HepG2 (cell line): ENCODE measurements around the gene TMPRSS15. TPM values are rescaled to one million over a fixed set of nuclear protein-coding genes. Genes with fewer than 3 reads are reported as not detected.

Source experiments
- ATAC-seq: fragments of 200-7000 bp; cut with Tn5 transposase; 3 replicates; pipeline ENCODE4 v1.9.1; 2020; ENCODE audit warnings: mild to moderate bottlenecking, moderate library complexity
- BruUV-seq: library from RNA; stranded (reverse); fragments of 400-500 nt; replicated peaks from 2 replicates; lab custom pipeline; 2021; lab: Mats Ljungman, UMichigan
- CTCF ChIA-PET: fragments of 300-600 bp; formaldehyde crosslinking; extraction: SDS; loops from one replicate; lab custom pipeline; 2021; ENCODE audit warnings: low total read pairs, inconsistent platforms, low intra/inter-chr PET ratio; lab: Yijun Ruan, JAX
- POLR2A ChIA-PET: fragments of 350-600 bp; sonication (Branson Sonifier 250); formaldehyde crosslinking; loops from one replicate; lab custom pipeline; 2020; ENCODE audit warnings: antibody characterized with exemption, inconsistent platforms; lab: Yijun Ruan, JAX
- DNase-seq: peaks from one replicate; pipeline ENCODE4 v3.0.0-alpha.2; 2015; ENCODE audit warnings: low spot score
- FAIRE-seq: peaks from 3 replicates; lab custom pipeline; 2011; peaks lifted over from hg19 to GRCh38; lab: Jason Lieb, UNC
- H2AFZ ChIP-seq: one replicate; pipeline ENCODE4 v1.6.1; 2011; ENCODE audit warnings: low read length, inconsistent platforms
- H3K27ac ChIP-seq: fragments of 300-600 bp; 3 replicates; pipeline ENCODE4 v1.8.0; 2011; ENCODE audit warnings: mixed run types, mild to moderate bottlenecking, mixed read lengths, low read length, inconsistent platforms; ENCODE audit not compliant: insufficient read depth; ENCODE audit errors: extremely low read length
- H3K27me3 ChIP-seq, 2 experiments: fragments of 200-600 bp in 1 of 2; 2 replicates in 1 of 2; 3 replicates in 1 of 2; pipeline versions ENCODE4 v1.6.0 to v1.8.0; 2011; ENCODE audit warnings: low read length in 2 of 2, mild to moderate bottlenecking in 2 of 2, moderate library complexity in 2 of 2, inconsistent platforms in 1 of 2; ENCODE audit not compliant: insufficient read depth in 2 of 2, control insufficient read depth in 1 of 2
- H3K36me3 ChIP-seq, 2 experiments: fragments of 200-600 bp in 1 of 2; replicated peaks in 1 of 2; 2 replicates in 1 of 2; 3 replicates in 1 of 2; pipeline versions ENCODE4 v1.5.1 to v1.8.0; 2011; ENCODE audit warnings: low read length in 2 of 2, inconsistent platforms in 1 of 2; ENCODE audit not compliant: insufficient read depth in 2 of 2, control insufficient read depth in 1 of 2
- H3K4me1 ChIP-seq: 2 replicates; pipeline ENCODE4 v1.5.1; 2012; ENCODE audit warnings: low read length, inconsistent platforms; ENCODE audit not compliant: insufficient read depth
- H3K4me2 ChIP-seq: 2 replicates; pipeline ENCODE4 v1.6.0; 2011; ENCODE audit warnings: low read depth, low read length, inconsistent platforms
- H3K4me3 ChIP-seq, 3 experiments: fragments of 200-600 bp in 1 of 3; sonication (generic), shearing (Covaris generic) in 1 of 3; replicated peaks in 1 of 3; 2 replicates each; pipeline ENCODE4 v1.5.1; 2011 to 2016; ENCODE audit warnings: low read length in 3 of 3, inconsistent platforms in 2 of 3, low read depth in 2 of 3, mild to moderate bottlenecking in 2 of 3, control low read depth in 1 of 3, mixed read lengths in 1 of 3; ENCODE audit not compliant: insufficient read depth in 1 of 3
- H3K79me2 ChIP-seq: one replicate; pipeline ENCODE4 v1.6.1; 2011; ENCODE audit warnings: low read length, inconsistent platforms; ENCODE audit not compliant: insufficient read depth
- H3K9ac ChIP-seq: 2 replicates; pipeline ENCODE4 v1.6.0; 2011; ENCODE audit warnings: mild to moderate bottlenecking, low read depth, low read length, inconsistent platforms; ENCODE audit not compliant: insufficient read depth
- H3K9me3 ChIP-seq: 2 replicates; pipeline ENCODE4 v1.5.1; 2012; ENCODE audit warnings: mild to moderate bottlenecking, low read length
- H4K20me1 ChIP-seq: 2 replicates; pipeline ENCODE4 v1.6.0; 2011; ENCODE audit warnings: inconsistent platforms, mild to moderate bottlenecking, low read length, moderate library complexity; ENCODE audit not compliant: insufficient read depth
- FOXP1 ChIP-seq, 2 experiments: fragments of 450-650 bp in 1 of 2; IDR thresholded peaks; 2 replicates each; pipeline ENCODE4 v1.6.1; 2017 to 2018; ENCODE audit warnings: antibody characterized with exemption in 1 of 2
- JUNB ChIP-seq: sonication (generic); formaldehyde crosslinking; IDR thresholded peaks from 2 replicates; pipeline ENCODE4 v1.8.0; 2022; ENCODE audit warnings: missing genetic modification reagents, mild to moderate bottlenecking, borderline replicate concordance
- NFE2L1 ChIP-seq: sonication (generic); formaldehyde crosslinking; IDR thresholded peaks from 2 replicates; pipeline ENCODE4 v1.4.0; 2020; ENCODE audit warnings: missing genetic modification reagents, mild to moderate bottlenecking, borderline replicate concordance
- NFYC ChIP-seq: IDR thresholded peaks from 2 replicates; pipeline ENCODE4 v1.6.1; 2016; ENCODE audit warnings: missing genetic modification reagents, missing compliant biosample characterization
- PHB2 ChIP-seq: fragments of 450-650 bp; IDR thresholded peaks from 2 replicates; pipeline ENCODE4 v1.6.1; 2018; ENCODE audit not compliant: partially characterized antibody
- PLRG1 ChIP-seq: fragments of 450-650 bp; conservative IDR thresholded peaks from 2 replicates; pipeline ENCODE4 v1.6.1; 2016
- POLR2AphosphoS5 ChIP-seq: IDR thresholded peaks from 2 replicates; pipeline ENCODE4 v1.6.1; 2012; ENCODE audit warnings: low read depth, low read length
- RXRA ChIP-seq: sonication (generic); formaldehyde crosslinking; IDR thresholded peaks from 2 replicates; pipeline ENCODE4 v1.5.1; 2020; ENCODE audit warnings: missing genetic modification reagents
- SSRP1 ChIP-seq: IDR thresholded peaks from 2 replicates; pipeline ENCODE4 v1.6.1; 2016; ENCODE audit warnings: control low read depth
- TRAFD1 ChIP-seq: sonication (generic); formaldehyde crosslinking; IDR thresholded peaks from 2 replicates; pipeline ENCODE4 v1.5.1; 2020; ENCODE audit warnings: missing genetic modification reagents, mild to moderate bottlenecking, borderline replicate concordance
- UBTF ChIP-seq: sonication (generic); formaldehyde crosslinking; IDR thresholded peaks from 2 replicates; pipeline ENCODE4 v1.4.0; 2020; ENCODE audit warnings: mild to moderate bottlenecking, missing genetic modification reagents
- ZBTB7A ChIP-seq: sonication (generic); formaldehyde crosslinking; IDR thresholded peaks from 2 replicates; pipeline ENCODE4 v1.8.0; 2022; ENCODE audit warnings: mild to moderate bottlenecking, missing genetic modification reagents
- ZNF264 ChIP-seq: sonication (generic); formaldehyde crosslinking; IDR thresholded peaks from 2 replicates; pipeline ENCODE4 v1.4.0; 2020; ENCODE audit warnings: missing genetic modification reagents
- ZNF432 ChIP-seq: sonication (generic); formaldehyde crosslinking; IDR thresholded peaks from 2 replicates; pipeline ENCODE4 v1.5.0; 2020; ENCODE audit warnings: missing genetic modification reagents, mild to moderate bottlenecking, borderline replicate concordance
- ZNF557 ChIP-seq: sonication (generic); formaldehyde crosslinking; IDR thresholded peaks from 2 replicates; pipeline ENCODE4 v1.4.0; 2020; ENCODE audit warnings: missing genetic modification reagents
- ZNF670 ChIP-seq: sonication (generic); formaldehyde crosslinking; IDR thresholded peaks from 2 replicates; pipeline ENCODE4 v1.8.0; 2022; ENCODE audit warnings: mild to moderate bottlenecking, missing genetic modification reagents, borderline replicate concordance
- ZNF749 ChIP-seq: sonication (generic); formaldehyde crosslinking; IDR thresholded peaks from 2 replicates; pipeline ENCODE4 v1.8.0; 2022; ENCODE audit warnings: mild to moderate bottlenecking, missing genetic modification reagents, moderate library complexity, borderline replicate concordance
- WGBS: methylation state at CpG from one replicate; pipeline ENCODE4 v1.1.6; 2017; ENCODE audit warnings: low lambda C conversion rate; 5-methylcytosine and 5-hydroxymethylcytosine counted together
- in situ Hi-C: cut with HindIII; loops from 2 replicates; pipeline ENCODE4 v1.10.0; 2017; ENCODE audit warnings: low pct_unique_long_range_greater_than_20kb; ENCODE audit not compliant: extremely low pct_ligation_motif_present
- intact Hi-C: fragments of 100-400 bp; cut with micrococcal nuclease; formaldehyde crosslinking; loops from one replicate; pipeline ENCODE4 v1.10.0; 2022; ENCODE audit not compliant: unreplicated experiment
- polyA plus RNA-seq, 8 experiments: library from polyadenylated mRNA; depleted of rRNA in 3 of 8; stranded (reverse) in 7 of 8; unstranded in 1 of 8; fragments of >200 nt; fragmentation: Illumina TruSeq in 4 of 8; extraction: Trizol in 4 of 8; gene quantifications; 2 replicates each; pipeline versions ENCODE4 v1.2.1 to v1.2.3, GENCODE V29; 2011 to 2016; ENCODE audit warnings: low read depth in 4 of 8, missing spikeins in 1 of 8, mixed read lengths in 1 of 8; ENCODE audit not compliant: insufficient read depth in 1 of 8
- total RNA-seq, 5 experiments: library from RNA; depleted of rRNA; stranded (reverse); fragments of >200 nt; fragmentation: Illumina TruSeq; extraction: Trizol; gene quantifications; 2 replicates each; pipeline ENCODE4 v1.2.3, GENCODE V29; 2016; ENCODE audit warnings: low read depth in 1 of 5

The TMPRSS15 gene
- total and polyA plus RNA-seq, 2 of the 13 experiments (the other 11 are each of a cell fraction or from before 2014, with no cell fraction given), result not detected

GRCh38 chr21:18350216-18350615 lies 53.4 kb downstream of the TMPRSS15 start:
- Histone ChIP-seq H3K79me2 (no peaks in the 10 kb centered on the region), H2AFZ (no peak overlapping the region), H3K4me1 (no peaks in the 10 kb centered on the region), H3K4me2 (no peak overlapping the region), H3K36me3 (no peaks in the 10 kb centered on the region), H3K9ac (no peak overlapping the region), H3K27ac (no peak overlapping the region), H3K4me3 (no peak overlapping the region), H4K20me1 (no peaks in the 10 kb centered on the region), H3K27me3 (no peaks in the 10 kb centered on the region), H3K9me3 (peaks cover 17% of the 10 kb centered on the region)
- DNase-seq (no peak), ATAC-seq (no peak), FAIRE-seq (no peak)
- intact Hi-C loops, result no loop called here
- no peak for TF ChIP-seq RXRA (CRISPR knock-in tag)
- no peak for TF ChIP-seq ZNF749
- TF ChIP-seq ZNF264, result no peak
- TF ChIP-seq ZBTB7A, result no peak
- TF ChIP-seq NFYC, result no peak
- POLR2A ChIA-PET, result no interaction called here
- BruUV-seq, result no TSS peak
- in situ Hi-C loops, result no loop called here
- WGBS, result 43% methylated on average over 2 of the region's 2 CpGs
- CTCF ChIA-PET, result no interaction called here

GRCh38 chr21:18349468-18349867 lies 54.1 kb downstream of the TMPRSS15 start:
- ChIA-PET POLR2A (no interaction called here), CTCF (no interaction called here)
- H3K4me3 ChIP-seq, result no peak overlapping the region
- DNase-seq, result no peak
- no peak for ATAC-seq
- no peak overlapping the region for H3K4me2 ChIP-seq
- H3K4me1 ChIP-seq, result no peaks in the 10 kb centered on the region
- intact Hi-C loops, result no loop called here
- 2% methylated on average over 4 of the region's 4 CpGs for WGBS
- in situ Hi-C loops, result no loop called here
- H3K79me2 ChIP-seq, result no peaks in the 10 kb centered on the region
- no peak overlapping the region for H3K9ac ChIP-seq
- H3K36me3 ChIP-seq, result no peaks in the 10 kb centered on the region
- H3K27ac ChIP-seq, result no peak overlapping the region
- no peak overlapping the region for H2AFZ ChIP-seq
- FAIRE-seq, result no peak
- H3K27me3 ChIP-seq, result no peaks in the 10 kb centered on the region
- peaks cover 10% of the 10 kb centered on the region; the same call in 1 of the 2 replicates for H3K9me3 ChIP-seq
- BruUV-seq, result no TSS peak
- H4K20me1 ChIP-seq, result no peaks in the 10 kb centered on the region
- TF ChIP-seq POLR2AphosphoS5 (no peak), PHB2 (no peak), NFE2L1 (CRISPR knock-in tag) (no peak), PLRG1 (no peak), ZNF557 (CRISPR knock-in tag) (no peak), TRAFD1 (CRISPR knock-in tag) (no peak), SSRP1 (CRISPR knock-in tag) (no peak), ZNF432 (CRISPR knock-in tag) (no peak), FOXP1 (IDR thresholded peaks at IDR 0.05) (no peak), FOXP1 (CRISPR knock-in tag; IDR thresholded peaks at IDR 0.05) (no peak), JUNB (CRISPR knock-in tag) (no peak), UBTF (CRISPR knock-in tag) (no peak), ZNF670 (no peak)
